NB4 (cell line): ENCODE results near the gene KCNJ3.

ENCODE experiments used
- CTCF ChIP-seq: IDR thresholded peaks from one replicate; pipeline ENCODE4 v1.5.1; 2012; ENCODE audit warnings: low read depth, low read length
- MAX ChIP-seq: IDR thresholded peaks from 2 replicates; pipeline ENCODE4 v1.6.1; 2011; ENCODE audit warnings: low read depth, low read length

- TF ChIP-seq CTCF: no peak
- TF ChIP-seq MAX: no peak
These were observed 24.8 kb upstream of the KCNJ3 start for GRCh38 chr2:154673694-154674093.
